Activated T-helper 1 cell treated with anti-CD3 and anti-CD28 coated beads, Interleukin-12 subunit alpha, Interleukin-12 subunit beta, Interleukin-2, Interleukin-4 antibody, amounts not matched to agents 30 ng/mL and 10 ng/mL and 1 ng/mL, durations not matched to agents 14 hours and 24 hours and 36 hours (primary cell): Measurements from ENCODE around the gene PYCARD. TPM values are rescaled to one million over a fixed set of nuclear protein-coding genes. Genes with fewer than 3 reads are reported as not detected.

Experiments used
- DNase-seq: peaks from one replicate; pipeline ENCODE4 v3.0.0; 2021; ENCODE audit warnings: low spot score
- H3K27ac Mint-ChIP-seq: one replicate; pipeline ENCODE4 v1.8.0; 2021; ENCODE audit warnings: mild to moderate bottlenecking, mixed read lengths
- H3K27me3 Mint-ChIP-seq: one replicate; pipeline ENCODE4 v1.8.0; 2022; ENCODE audit warnings: mild to moderate bottlenecking, moderate library complexity, mixed read lengths; ENCODE audit not compliant: insufficient read depth
- H3K36me3 Mint-ChIP-seq: one replicate; pipeline ENCODE4 v1.8.0; 2021; ENCODE audit warnings: low read depth, mixed read lengths
- H3K4me1 Mint-ChIP-seq: one replicate; pipeline ENCODE4 v1.8.0; 2021; ENCODE audit warnings: low read depth, mixed read lengths
- H3K4me3 Mint-ChIP-seq: one replicate; pipeline ENCODE4 v1.8.0; 2021; ENCODE audit warnings: mild to moderate bottlenecking, moderate library complexity, mixed read lengths
- H3K9me3 Mint-ChIP-seq: one replicate; pipeline ENCODE4 v1.8.0; 2021; ENCODE audit warnings: mixed read lengths
- intact Hi-C: fragments of 100-400 bp; cut with micrococcal nuclease; formaldehyde crosslinking; loops from one replicate; pipeline ENCODE4 v1.15.1; 2024
- total RNA-seq: library from RNA; stranded (reverse); gene quantifications from 2 replicates; pipeline ENCODE4 v1.2.3, GENCODE V29; 2022

The PYCARD gene
- total RNA-seq, 1 donor from 2014 or later = 21.2 TPM

GRCh38 chr16:31224092-31224955, 21.8 kb upstream of the PYCARD start:
- Mint-ChIP-seq H3K4me3 (no peak overlapping the region), H3K9me3 (no peaks in the 10 kb centered on the region), H3K27ac (no peak overlapping the region), H3K36me3 (no peaks in the 10 kb centered on the region), H3K27me3 (peaks cover 20% of the 10 kb centered on the region), H3K4me1 (no peaks in the 10 kb centered on the region)
- intact Hi-C loops = no loop called here
- DNase-seq = no peak

GRCh38 chr16:31223044-31223443, 20.5 kb upstream of the PYCARD start:
- no peak overlapping the region for H3K27ac Mint-ChIP-seq
- intact Hi-C loops = no loop called here
- DNase-seq = no peak
- H3K36me3 Mint-ChIP-seq = no peaks in the 10 kb centered on the region
- peaks cover 27% of the 10 kb centered on the region for H3K27me3 Mint-ChIP-seq
- no peaks in the 10 kb centered on the region for H3K9me3 Mint-ChIP-seq
- no peaks in the 10 kb centered on the region for H3K4me1 Mint-ChIP-seq
- H3K4me3 Mint-ChIP-seq = no peak overlapping the region

GRCh38 chr16:31221357-31222160, 19.0 kb upstream of the PYCARD start:
- Mint-ChIP-seq H3K27me3 (peaks cover 32% of the 10 kb centered on the region), H3K9me3 (no peaks in the 10 kb centered on the region), H3K4me3 (no peak overlapping the region), H3K4me1 (peaks cover 5% of the 10 kb centered on the region), H3K36me3 (no peaks in the 10 kb centered on the region), H3K27ac (no peak overlapping the region)
- no peak for DNase-seq
- intact Hi-C loops = no loop called here

- H3K9me3 Mint-ChIP-seq = no peaks in the 10 kb centered on the region
- H3K27me3 Mint-ChIP-seq = peaks cover 47% of the 10 kb centered on the region
- H3K36me3 Mint-ChIP-seq = no peaks in the 10 kb centered on the region
- peaks cover 14% of the 10 kb centered on the region for H3K4me1 Mint-ChIP-seq
- no peak overlapping the region for H3K4me3 Mint-ChIP-seq
- intact Hi-C loops = loop anchor here (5.0 kb wide), 2 partner anchors 113 to 223 kb away; partner anchors contain the start of gene ZNF843
- no peak for DNase-seq
- H3K27ac Mint-ChIP-seq = no peak overlapping the region
Measured at GRCh38 chr16:31219154-31219741, 16.7 kb upstream of the PYCARD start.

- no peak overlapping the region for H3K27ac Mint-ChIP-seq
Measured at GRCh38 chr16:31217136-31217530, 14.6 kb upstream of the PYCARD start.

GRCh38 chr16:31216422-31217135, 14.0 kb upstream of the PYCARD start, which contains the start of gene PYDC1:
Gene PYDC1 (minus strand): TSS chr16:31217135. CDS start chr16:31217028, 107 bp downstream.
- peaks cover 2% of the 10 kb centered on the region for H3K36me3 Mint-ChIP-seq
- peak within 1 kb of the TSS; percentile 74 for H3K4me3 Mint-ChIP-seq
- H3K4me1 Mint-ChIP-seq = peaks cover 20% of the 10 kb centered on the region
- peaks cover 41% of the 10 kb centered on the region for H3K27me3 Mint-ChIP-seq
- no peak within 1 kb of the TSS for H3K27ac Mint-ChIP-seq
- DNase-seq = no peak
- intact Hi-C loops = loop anchor here (2.0 to 5.0 kb wide), 3 partner anchors 16 to 226 kb away; partner anchors contain the start of gene ZNF843
- H3K9me3 Mint-ChIP-seq = no peaks in the 10 kb centered on the region

More at GRCh38 chr16:31217136-31217530, 14.6 kb upstream of the PYCARD start:
- Mint-ChIP-seq H3K4me3 (peak overlapping the region; percentile 62), H3K27me3 (peaks cover 46% of the 10 kb centered on the region), H3K36me3 (no peaks in the 10 kb centered on the region), H3K4me1 (peaks cover 14% of the 10 kb centered on the region), H3K9me3 (no peaks in the 10 kb centered on the region)
- DNase-seq = no peak
- intact Hi-C loops = loop anchor here (2.0 to 5.0 kb wide), 3 partner anchors 16 to 225 kb away; partner anchors contain the start of gene ZNF843

- H3K36me3 Mint-ChIP-seq = peaks cover 2% of the 10 kb centered on the region
- H3K9me3 Mint-ChIP-seq = no peaks in the 10 kb centered on the region
- H3K4me1 Mint-ChIP-seq = peaks cover 23% of the 10 kb centered on the region
- no peak for DNase-seq
- H3K27me3 Mint-ChIP-seq = peaks cover 31% of the 10 kb centered on the region
- intact Hi-C loops = loop anchor here (2.0 to 5.0 kb wide), 3 partner anchors 15 to 227 kb away; partner anchors contain the start of gene ZNF843
- H3K4me3 Mint-ChIP-seq = peak overlapping the region; percentile 74
- H3K27ac Mint-ChIP-seq = no peak overlapping the region
Measured at GRCh38 chr16:31215287-31216162, 13.0 kb upstream of the PYCARD start.

- H3K27me3 Mint-ChIP-seq = peaks cover 30% of the 10 kb centered on the region
- no peak overlapping the region for H3K27ac Mint-ChIP-seq
- H3K4me1 Mint-ChIP-seq = peaks cover 23% of the 10 kb centered on the region
- H3K9me3 Mint-ChIP-seq = no peaks in the 10 kb centered on the region
- H3K4me3 Mint-ChIP-seq = peak overlapping the region; percentile 33
- no peak for DNase-seq
- H3K36me3 Mint-ChIP-seq = peaks cover 2% of the 10 kb centered on the region
- intact Hi-C loops = loop anchor here (5.0 kb wide), 2 partner anchors 118 to 228 kb away; partner anchors contain the start of gene ZNF843
Measured at GRCh38 chr16:31214708-31215286, 12.2 kb upstream of the PYCARD start.

GRCh38 chr16:31213877-31214707, 11.5 kb upstream of the PYCARD start, which contains the start of gene TRIM72:
Gene TRIM72 (plus strand): TSS chr16:31214119. CDS start chr16:31214739, 620 bp downstream.
- intact Hi-C loops = no loop called here
- no peak for DNase-seq
- peaks cover 2% of the 10 kb centered on the region for H3K36me3 Mint-ChIP-seq
- H3K27me3 Mint-ChIP-seq = peaks cover 30% of the 10 kb centered on the region
- H3K4me1 Mint-ChIP-seq = peaks cover 23% of the 10 kb centered on the region
- no peaks in the 10 kb centered on the region for H3K9me3 Mint-ChIP-seq
- no peak within 1 kb of the TSS for H3K27ac Mint-ChIP-seq
- peak within 1 kb of the TSS; percentile 33 for H3K4me3 Mint-ChIP-seq

- intact Hi-C loops = no loop called here
- DNase-seq = no peak
- peaks cover 23% of the 10 kb centered on the region for H3K4me1 Mint-ChIP-seq
- peaks cover 2% of the 10 kb centered on the region for H3K36me3 Mint-ChIP-seq
- no peak overlapping the region for H3K4me3 Mint-ChIP-seq
- H3K27me3 Mint-ChIP-seq = peaks cover 24% of the 10 kb centered on the region
- H3K9me3 Mint-ChIP-seq = no peaks in the 10 kb centered on the region
- no peak overlapping the region for H3K27ac Mint-ChIP-seq
Measured at GRCh38 chr16:31213342-31213741, 10.8 kb upstream of the PYCARD start.
